ENCODE results near the gene FYB1.

FYB1 gene

DNA sequence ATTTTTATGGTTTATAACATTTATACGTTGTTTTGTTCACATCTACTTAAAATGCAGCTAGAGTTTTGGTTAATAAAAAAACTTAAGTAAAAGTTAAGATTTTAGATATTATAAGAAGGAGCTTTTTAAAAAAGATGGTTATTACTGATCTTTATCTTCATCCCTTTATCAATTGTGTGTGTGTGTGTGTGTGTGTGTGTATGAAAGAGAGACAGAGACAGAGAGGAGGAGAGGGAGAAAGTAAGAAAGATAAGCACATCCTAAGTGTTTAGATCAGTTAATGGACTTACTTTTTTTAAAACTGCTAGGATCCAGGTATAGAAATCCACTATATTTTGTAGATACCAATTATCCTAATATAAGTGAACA is 99.3 kb downstream of the FYB1 start:
- TF ChIP-seq POLR2A (IDR thresholded peaks at IDR 0.05; ENCODE audit: extremely low read depth, insufficient read length) (no peak), MYC (IDR thresholded peaks at IDR 0.05; ENCODE audit: low read depth, low read length) (no peak)
- TF ChIP-seq, protein P1, sequence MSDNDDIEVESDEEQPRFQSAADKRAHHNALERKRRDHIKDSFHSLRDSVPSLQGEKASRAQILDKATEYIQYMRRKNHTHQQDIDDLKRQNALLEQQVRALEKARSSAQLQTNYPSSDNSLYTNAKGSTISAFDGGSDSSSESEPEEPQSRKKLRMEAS (IDR thresholded peaks at IDR 0.05; ENCODE audit: low read depth, low read length), result no peak
- TF ChIP-seq, protein P2, sequence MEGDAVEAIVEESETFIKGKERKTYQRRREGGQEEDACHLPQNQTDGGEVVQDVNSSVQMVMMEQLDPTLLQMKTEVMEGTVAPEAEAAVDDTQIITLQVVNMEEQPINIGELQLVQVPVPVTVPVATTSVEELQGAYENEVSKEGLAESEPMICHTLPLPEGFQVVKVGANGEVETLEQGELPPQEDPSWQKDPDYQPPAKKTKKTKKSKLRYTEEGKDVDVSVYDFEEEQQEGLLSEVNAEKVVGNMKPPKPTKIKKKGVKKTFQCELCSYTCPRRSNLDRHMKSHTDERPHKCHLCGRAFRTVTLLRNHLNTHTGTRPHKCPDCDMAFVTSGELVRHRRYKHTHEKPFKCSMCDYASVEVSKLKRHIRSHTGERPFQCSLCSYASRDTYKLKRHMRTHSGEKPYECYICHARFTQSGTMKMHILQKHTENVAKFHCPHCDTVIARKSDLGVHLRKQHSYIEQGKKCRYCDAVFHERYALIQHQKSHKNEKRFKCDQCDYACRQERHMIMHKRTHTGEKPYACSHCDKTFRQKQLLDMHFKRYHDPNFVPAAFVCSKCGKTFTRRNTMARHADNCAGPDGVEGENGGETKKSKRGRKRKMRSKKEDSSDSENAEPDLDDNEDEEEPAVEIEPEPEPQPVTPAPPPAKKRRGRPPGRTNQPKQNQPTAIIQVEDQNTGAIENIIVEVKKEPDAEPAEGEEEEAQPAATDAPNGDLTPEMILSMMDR (IDR thresholded peaks at IDR 0.05; ENCODE audit: low read depth, low read length), result no peak
- H3K4me3 ChIP-seq (ENCODE audit: low read depth, low read length), result no peak overlapping the region
- DNase-seq (ENCODE audit: low read depth), result no peak

DNA sequence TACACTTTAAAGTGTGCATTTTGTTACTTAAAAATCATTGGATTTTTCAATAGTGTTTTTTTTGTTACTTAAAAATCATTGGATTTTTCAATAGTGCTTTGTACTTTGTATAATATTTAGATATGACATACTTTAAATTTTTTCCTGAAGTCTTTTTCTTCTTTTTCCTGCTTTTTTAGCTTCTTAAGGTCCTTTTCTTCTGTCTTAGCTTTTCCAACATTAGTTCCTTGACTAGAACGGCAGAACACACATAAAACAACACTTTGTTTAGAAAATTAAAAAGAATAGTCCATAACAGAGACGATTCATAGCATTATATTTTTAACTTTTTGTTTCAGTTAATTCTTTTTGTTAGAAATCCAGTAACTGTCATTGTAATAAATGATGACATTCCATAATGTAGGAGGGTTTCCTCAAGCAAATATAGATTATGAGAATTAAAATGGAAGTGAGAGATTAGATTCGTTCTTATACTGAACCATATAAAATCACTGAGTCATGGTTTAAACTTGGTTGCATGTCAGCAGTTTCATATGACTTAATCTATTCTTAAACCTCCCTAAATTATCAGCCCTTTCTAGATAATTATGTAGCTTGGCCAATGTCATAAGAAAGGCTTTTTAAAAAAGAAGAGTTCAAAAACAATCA is 99.8 kb downstream of the FYB1 start:
- H3K4me3 ChIP-seq (ENCODE audit: low read depth, low read length), result no peak overlapping the region
- TF ChIP-seq, protein P2 (IDR thresholded peaks at IDR 0.05; ENCODE audit: low read depth, low read length), result no peak
- TF ChIP-seq POLR2A (IDR thresholded peaks at IDR 0.05; ENCODE audit: extremely low read depth, insufficient read length) (no peak), MYC (IDR thresholded peaks at IDR 0.05; ENCODE audit: low read depth, low read length) (no peak)
- TF ChIP-seq, protein P1 (IDR thresholded peaks at IDR 0.05; ENCODE audit: low read depth, low read length), result no peak
- no peak for DNase-seq (ENCODE audit: low read depth)

DNA sequence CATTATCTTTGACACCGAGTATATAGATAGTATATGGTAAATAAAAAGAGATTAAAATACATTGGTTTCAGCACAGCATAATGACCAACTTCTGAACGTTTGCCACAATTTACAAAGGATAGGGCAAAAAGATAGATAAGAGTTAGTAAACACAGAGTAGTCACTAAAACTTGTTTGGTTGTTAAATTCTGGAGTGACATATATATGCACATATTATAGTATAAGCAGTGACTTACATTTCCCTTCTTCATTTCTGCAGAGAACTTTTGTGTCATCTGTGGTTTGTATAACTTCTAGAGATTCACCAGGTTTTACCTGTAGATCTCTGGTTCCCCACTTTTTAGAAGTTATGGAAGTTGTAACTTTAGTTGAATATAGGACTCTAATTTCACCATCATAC is 100.7 kb downstream of the FYB1 start:
- no peak overlapping the region for H3K4me3 ChIP-seq (ENCODE audit: low read depth, low read length)
- no peak for DNase-seq (ENCODE audit: low read depth)
- TF ChIP-seq, protein P2 (IDR thresholded peaks at IDR 0.05; ENCODE audit: low read depth, low read length), result no peak
- TF ChIP-seq POLR2A (IDR thresholded peaks at IDR 0.05; ENCODE audit: extremely low read depth, insufficient read length) (no peak), MYC (IDR thresholded peaks at IDR 0.05; ENCODE audit: low read depth, low read length) (no peak)
- TF ChIP-seq, protein P1 (IDR thresholded peaks at IDR 0.05; ENCODE audit: low read depth, low read length), result no peak

DNA sequence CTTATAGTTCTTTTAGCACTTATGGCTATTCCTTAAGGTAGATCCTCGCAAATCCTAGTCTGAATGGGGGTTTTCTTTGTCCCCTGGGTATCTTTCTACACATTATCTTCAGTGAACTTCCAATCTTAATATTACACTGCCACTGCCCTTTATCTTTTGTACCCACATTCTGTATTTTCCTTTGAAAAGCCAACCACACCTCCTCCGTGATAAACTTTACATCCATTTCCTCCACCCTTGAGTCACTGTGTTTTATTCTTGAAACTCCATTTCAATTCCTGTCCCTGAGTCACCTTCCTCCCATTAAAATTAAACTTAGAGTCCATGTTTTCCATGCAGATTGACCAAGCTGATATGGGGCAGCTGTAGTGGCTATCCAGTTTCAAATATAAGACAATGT is 102.0 kb downstream of the FYB1 start:
- TF ChIP-seq, protein P1 (IDR thresholded peaks at IDR 0.05; ENCODE audit: low read depth, low read length), result no peak
- TF ChIP-seq POLR2A (IDR thresholded peaks at IDR 0.05; ENCODE audit: extremely low read depth, insufficient read length) (no peak), MYC (IDR thresholded peaks at IDR 0.05; ENCODE audit: low read depth, low read length) (no peak)
- TF ChIP-seq, protein P2 (IDR thresholded peaks at IDR 0.05; ENCODE audit: low read depth, low read length), result no peak
- DNase-seq (ENCODE audit: low read depth), result no peak
- no peak overlapping the region for H3K4me3 ChIP-seq (ENCODE audit: low read depth, low read length)

DNA sequence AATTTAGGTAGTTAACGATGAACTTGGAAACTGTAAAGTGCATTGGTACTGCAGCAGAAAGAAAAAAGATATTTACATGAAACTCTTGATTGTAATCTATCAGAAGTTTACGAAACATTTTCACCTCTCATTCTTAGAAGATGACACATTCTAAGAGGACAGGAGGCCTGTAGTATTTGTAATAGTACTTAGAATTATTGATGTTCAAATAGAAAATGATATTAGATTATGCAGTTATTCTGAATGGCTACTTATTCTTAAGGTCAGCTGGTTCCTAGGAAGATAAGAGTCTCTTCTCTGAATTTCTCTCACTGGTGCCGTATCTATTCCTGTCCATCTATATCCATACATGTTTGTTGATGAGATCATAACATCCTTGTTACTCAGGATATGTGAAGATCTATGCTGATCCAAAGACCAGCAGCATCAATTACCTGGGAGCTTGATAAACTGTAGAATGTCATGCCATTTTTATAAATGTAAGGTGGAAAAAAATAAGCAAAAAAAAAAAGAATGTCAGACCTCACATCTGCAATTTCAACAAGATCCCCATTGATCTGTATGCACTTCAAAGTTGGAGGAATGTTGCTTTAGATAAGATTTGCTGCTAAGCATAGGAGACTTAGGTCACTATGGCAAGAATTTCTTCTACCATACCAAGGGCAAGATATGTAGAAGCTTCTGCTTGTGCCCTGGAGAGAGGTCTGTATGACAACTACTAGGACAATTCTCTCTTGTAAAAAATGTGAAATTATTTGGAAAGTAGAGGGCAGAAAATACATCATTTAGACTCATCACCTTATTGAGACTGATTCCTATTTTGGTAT is 102.8 kb downstream of the FYB1 start:
- no peak for DNase-seq (ENCODE audit: low read depth)
- no peak overlapping the region for H3K4me3 ChIP-seq (ENCODE audit: low read depth, low read length)
- TF ChIP-seq POLR2A (IDR thresholded peaks at IDR 0.05; ENCODE audit: extremely low read depth, insufficient read length) (no peak), MYC (IDR thresholded peaks at IDR 0.05; ENCODE audit: low read depth, low read length) (no peak)
- TF ChIP-seq, protein P2 (IDR thresholded peaks at IDR 0.05; ENCODE audit: low read depth, low read length), result no peak
- TF ChIP-seq, protein P1 (IDR thresholded peaks at IDR 0.05; ENCODE audit: low read depth, low read length), result no peak

Measured in NB4 (cell line).